Endothelial cell (in vitro differentiated cells): Measurements from ENCODE around the gene TSPAN11. TPM values are rescaled to one million over a fixed set of nuclear protein-coding genes. Genes with fewer than 3 reads are reported as not detected.

Experiments used
- DNase-seq: peaks from one replicate; pipeline ENCODE4 v3.0.0; 2021; ENCODE audit warnings: low spot score
- H3K27ac Mint-ChIP-seq: one replicate; pipeline ENCODE4 v1.8.0; 2021; ENCODE audit warnings: mixed read lengths, inconsistent platforms; ENCODE audit not compliant: unreplicated experiment
- H3K27me3 Mint-ChIP-seq: one replicate; pipeline ENCODE4 v1.8.0; 2021; ENCODE audit warnings: mild to moderate bottlenecking, moderate library complexity, mixed read lengths, inconsistent platforms; ENCODE audit not compliant: unreplicated experiment
- H3K36me3 Mint-ChIP-seq: one replicate; pipeline ENCODE4 v1.8.0; 2021; ENCODE audit warnings: mild to moderate bottlenecking, low read depth, mixed read lengths, inconsistent platforms; ENCODE audit not compliant: unreplicated experiment
- H3K4me1 Mint-ChIP-seq: one replicate; pipeline ENCODE4 v1.8.0; 2021; ENCODE audit warnings: mild to moderate bottlenecking, mixed read lengths, inconsistent platforms; ENCODE audit not compliant: unreplicated experiment
- H3K4me3 Mint-ChIP-seq: one replicate; pipeline ENCODE4 v1.8.0; 2021; ENCODE audit warnings: mild to moderate bottlenecking, mixed read lengths, inconsistent platforms; ENCODE audit not compliant: unreplicated experiment
- H3K9me3 Mint-ChIP-seq: one replicate; pipeline ENCODE4 v1.8.0; 2021; ENCODE audit warnings: mixed read lengths, inconsistent platforms; ENCODE audit not compliant: unreplicated experiment
- total RNA-seq: library from RNA; stranded (reverse); fragmentation: NEBNext Ultra II Directional; extraction: Animal tissue kit (Norgen Biotek cat#: 25700); gene quantifications from one replicate; pipeline ENCODE4 v1.2.1, GENCODE V29; 2021; ENCODE audit not compliant: unreplicated experiment
- TF ChIP-seq, protein P1 (sequence below): fragments of 200-600 bp; sonication (generic); IDR thresholded peaks from one replicate; pipeline ENCODE4 v1.5.0; 2021; ENCODE audit warnings: antibody characterized with exemption; ENCODE audit not compliant: unreplicated experiment

Gene TSPAN11
- total RNA-seq, 1 donor from 2014 or later, result 3.6 TPM

DNA sequence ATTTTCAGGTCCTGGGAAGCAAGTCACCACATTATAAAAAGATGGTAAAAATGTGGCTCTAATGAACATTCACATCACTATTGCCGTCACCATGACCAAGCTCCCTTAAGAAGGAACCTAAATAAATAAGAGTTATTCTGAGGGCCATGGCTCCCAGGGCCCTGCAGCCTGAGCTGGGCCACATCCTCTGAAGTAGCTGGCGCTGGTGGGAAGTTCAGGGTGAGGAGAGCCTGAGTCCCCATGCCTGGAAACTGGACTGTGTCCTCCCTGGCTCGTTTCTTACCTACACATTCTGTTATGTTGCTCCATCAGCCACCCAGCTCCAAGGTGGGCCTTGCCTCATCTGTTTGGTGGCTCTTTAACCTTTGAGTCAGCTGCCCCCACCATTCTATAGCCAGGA is 42.5 kb downstream of the TSPAN11 start:
- H3K4me1 Mint-ChIP-seq, result peaks cover 4% of the 10 kb centered on the region
- H3K27ac Mint-ChIP-seq, result no peak overlapping the region
- no peak overlapping the region for H3K4me3 Mint-ChIP-seq
- no peaks in the 10 kb centered on the region for H3K36me3 Mint-ChIP-seq
- TF ChIP-seq, protein P1, sequence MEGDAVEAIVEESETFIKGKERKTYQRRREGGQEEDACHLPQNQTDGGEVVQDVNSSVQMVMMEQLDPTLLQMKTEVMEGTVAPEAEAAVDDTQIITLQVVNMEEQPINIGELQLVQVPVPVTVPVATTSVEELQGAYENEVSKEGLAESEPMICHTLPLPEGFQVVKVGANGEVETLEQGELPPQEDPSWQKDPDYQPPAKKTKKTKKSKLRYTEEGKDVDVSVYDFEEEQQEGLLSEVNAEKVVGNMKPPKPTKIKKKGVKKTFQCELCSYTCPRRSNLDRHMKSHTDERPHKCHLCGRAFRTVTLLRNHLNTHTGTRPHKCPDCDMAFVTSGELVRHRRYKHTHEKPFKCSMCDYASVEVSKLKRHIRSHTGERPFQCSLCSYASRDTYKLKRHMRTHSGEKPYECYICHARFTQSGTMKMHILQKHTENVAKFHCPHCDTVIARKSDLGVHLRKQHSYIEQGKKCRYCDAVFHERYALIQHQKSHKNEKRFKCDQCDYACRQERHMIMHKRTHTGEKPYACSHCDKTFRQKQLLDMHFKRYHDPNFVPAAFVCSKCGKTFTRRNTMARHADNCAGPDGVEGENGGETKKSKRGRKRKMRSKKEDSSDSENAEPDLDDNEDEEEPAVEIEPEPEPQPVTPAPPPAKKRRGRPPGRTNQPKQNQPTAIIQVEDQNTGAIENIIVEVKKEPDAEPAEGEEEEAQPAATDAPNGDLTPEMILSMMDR, result no peak
- H3K27me3 Mint-ChIP-seq, result peaks cover 7% of the 10 kb centered on the region
- no peak for DNase-seq
- no peaks in the 10 kb centered on the region for H3K9me3 Mint-ChIP-seq

GRCh38 chr12:30969606-30970395 is 43.3 kb downstream of the TSPAN11 start:
- no peaks in the 10 kb centered on the region for H3K4me1 Mint-ChIP-seq
- H3K9me3 Mint-ChIP-seq, result no peaks in the 10 kb centered on the region
- no peak overlapping the region for H3K27ac Mint-ChIP-seq
- no peak for DNase-seq
- TF ChIP-seq, protein P1, result no peak
- no peak overlapping the region for H3K4me3 Mint-ChIP-seq
- no peaks in the 10 kb centered on the region for H3K36me3 Mint-ChIP-seq
- H3K27me3 Mint-ChIP-seq, result peaks cover 11% of the 10 kb centered on the region

DNA sequence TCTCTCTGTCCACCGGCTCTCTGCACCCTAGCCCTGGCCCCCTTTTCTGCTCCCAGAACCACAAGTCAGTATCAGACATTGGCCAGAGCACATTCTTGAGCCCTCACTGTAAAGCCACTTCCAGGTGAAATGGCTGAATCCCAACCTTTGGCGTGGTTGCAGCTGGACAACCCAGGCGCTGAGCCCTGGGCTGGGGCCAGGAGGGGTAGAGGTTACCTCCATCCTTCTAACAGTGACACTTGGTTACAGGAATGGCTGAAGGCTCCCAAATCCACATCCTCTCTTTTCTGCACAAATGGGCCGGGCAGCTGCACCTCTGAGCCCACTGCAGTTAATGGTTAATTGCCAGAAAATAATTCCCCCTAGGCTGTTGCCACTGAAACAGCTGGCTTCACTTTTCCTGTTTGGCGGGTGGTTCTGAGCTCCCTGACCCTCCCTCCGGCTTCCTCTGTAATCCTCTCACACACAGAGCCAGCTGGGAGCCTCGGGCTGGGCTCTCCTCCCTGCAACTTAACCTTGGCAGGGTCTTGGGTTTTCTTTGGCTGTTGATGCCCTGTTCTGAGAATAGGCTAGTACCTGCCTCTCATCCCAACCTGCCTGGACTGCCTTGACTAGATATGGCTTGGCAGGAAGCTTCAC is 44.1 kb downstream of the TSPAN11 start:
- no peaks in the 10 kb centered on the region for H3K4me1 Mint-ChIP-seq
- no peaks in the 10 kb centered on the region for H3K9me3 Mint-ChIP-seq
- H3K27me3 Mint-ChIP-seq, result peaks cover 10% of the 10 kb centered on the region
- no peak overlapping the region for H3K27ac Mint-ChIP-seq
- peak overlapping the region; percentile 47 for H3K4me3 Mint-ChIP-seq
- H3K36me3 Mint-ChIP-seq, result no peaks in the 10 kb centered on the region
- no peak for DNase-seq
- TF ChIP-seq, protein P1, result no peak

- H3K4me3 Mint-ChIP-seq, result no peak overlapping the region
- no peak overlapping the region for H3K27ac Mint-ChIP-seq
- H3K27me3 Mint-ChIP-seq, result peaks cover 13% of the 10 kb centered on the region
- no peaks in the 10 kb centered on the region for H3K9me3 Mint-ChIP-seq
- H3K4me1 Mint-ChIP-seq, result no peaks in the 10 kb centered on the region
- no peaks in the 10 kb centered on the region for H3K36me3 Mint-ChIP-seq
- TF ChIP-seq, protein P1, result no peak
- no peak for DNase-seq
These were observed 45.5 kb downstream of the TSPAN11 start for GRCh38 chr12:30972035-30972434.

DNA sequence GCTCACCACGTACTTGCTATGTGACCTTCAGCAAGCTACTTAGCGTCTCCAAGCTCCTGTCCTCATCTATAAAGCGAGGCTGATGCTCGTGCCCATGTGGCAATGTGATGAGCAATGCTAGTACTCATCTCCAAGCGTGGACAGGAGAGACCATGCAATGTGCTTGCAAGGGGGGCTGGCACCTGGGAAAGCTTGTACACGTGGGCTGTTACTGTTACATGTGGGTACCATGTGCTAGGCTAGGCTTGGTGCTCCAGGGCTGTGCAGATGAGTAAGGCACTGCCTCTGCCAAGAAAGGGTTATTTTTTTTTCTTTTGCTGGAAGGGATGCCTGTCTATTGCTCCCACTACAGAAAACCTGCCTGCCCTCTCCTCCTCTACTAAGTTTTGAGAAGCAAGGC is 46.6 kb downstream of the TSPAN11 start:
- Mint-ChIP-seq H3K27me3 (peaks cover 18% of the 10 kb centered on the region), H3K27ac (no peak overlapping the region), H3K36me3 (no peaks in the 10 kb centered on the region), H3K4me3 (no peak overlapping the region), H3K9me3 (no peaks in the 10 kb centered on the region), H3K4me1 (peaks cover 5% of the 10 kb centered on the region)
- no peak for DNase-seq
- TF ChIP-seq, protein P1, result no peak
